GM23248 (cell line): Measurements from ENCODE around the gene NRF1.

Experiments used
- EZH2 ChIP-seq: fragments of 200-600 bp; sonication (generic); IDR thresholded peaks from 2 replicates; pipeline ENCODE4 v1.6.1; 2018; ENCODE audit warnings: antibody characterized with exemption, mild to moderate bottlenecking; ENCODE audit not compliant: insufficient read depth, poor library complexity, severe bottlenecking
- EZH2phosphoT487 ChIP-seq: fragments of 200-600 bp; sonication (generic); IDR thresholded peaks from 2 replicates; pipeline ENCODE4 v1.6.1; 2018; ENCODE audit warnings: antibody characterized with exemption, moderate library complexity, mild to moderate bottlenecking, low read depth; ENCODE audit not compliant: insufficient read depth

DNA sequence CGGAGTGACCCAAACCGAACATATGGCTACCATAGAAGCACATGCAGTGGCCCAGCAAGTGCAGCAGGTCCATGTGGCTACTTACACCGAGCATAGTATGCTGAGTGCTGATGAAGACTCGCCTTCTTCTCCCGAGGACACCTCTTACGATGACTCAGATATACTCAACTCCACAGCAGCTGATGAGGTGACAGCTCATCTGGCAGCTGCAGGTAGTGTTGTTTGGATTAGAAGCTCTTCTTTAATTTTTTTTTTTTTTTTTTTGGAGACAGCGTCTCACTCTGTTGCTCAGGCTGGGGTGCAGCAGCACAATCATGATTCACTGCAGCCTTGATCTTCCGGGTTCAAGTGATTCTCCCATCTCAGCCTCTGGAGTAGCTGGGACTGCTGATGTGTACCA, 45.8 kb downstream of the NRF1 start:
- TF ChIP-seq EZH2phosphoT487 (no peak), EZH2 (no peak)
